Measurements from ENCODE around the gene ZNF180.

ZNF180 gene

GRCh38 chr19:44455100-44455499 is 45.2 kb downstream of the ZNF180 start:
- Histone ChIP-seq H3K27ac (no peak overlapping the region), H3K9ac (ENCODE audit: insufficient read length) (no peak overlapping the region), H3K4me3 (no peak overlapping the region), H3K9me3 (ENCODE audit: low read depth, low read length) (no peaks in the 10 kb centered on the region), H3K36me3 (ENCODE audit: insufficient read depth, low read length) (no peaks in the 10 kb centered on the region)
- DNase-seq (ENCODE audit: low read depth, low spot score), result no peak
- TF ChIP-seq POLR2AphosphoS5 (IDR thresholded peaks at IDR 0.05; ENCODE audit: borderline replicate concordance, low read depth, low read length), result no peak
- TF ChIP-seq FOXP2 (optimal IDR thresholded peaks at IDR 0.05; ENCODE audit: control extremely low read depth, extremely low read length, insufficient read depth), result no peak
- no peak for TF ChIP-seq EZH2 (IDR thresholded peaks at IDR 0.05)

- H3K9me3 ChIP-seq (ENCODE audit: low read depth, low read length), result no peaks in the 10 kb centered on the region; the same call in 1 of the 2 replicates
- H3K36me3 ChIP-seq (ENCODE audit: insufficient read depth, low read length), result 0 out of 2 replicates have a peak, but pooled peaks cover 2% of the 10 kb centered on the region
- TF ChIP-seq FOXP2 (optimal IDR thresholded peaks at IDR 0.05; ENCODE audit: control extremely low read depth, extremely low read length, insufficient read depth) (no peak), POLR2AphosphoS5 (IDR thresholded peaks at IDR 0.05; ENCODE audit: borderline replicate concordance, low read depth, low read length) (no peak), EZH2 (IDR thresholded peaks at IDR 0.05) (no peak)
- no peak overlapping the region for H3K27ac ChIP-seq
- DNase-seq (ENCODE audit: low read depth, low spot score), result no peak
- no peak overlapping the region for H3K4me3 ChIP-seq
- H3K9ac ChIP-seq (ENCODE audit: insufficient read length), result no peak overlapping the region
Observed at GRCh38 chr19:44452367-44452766, 48.0 kb downstream of the ZNF180 start.

DNA sequence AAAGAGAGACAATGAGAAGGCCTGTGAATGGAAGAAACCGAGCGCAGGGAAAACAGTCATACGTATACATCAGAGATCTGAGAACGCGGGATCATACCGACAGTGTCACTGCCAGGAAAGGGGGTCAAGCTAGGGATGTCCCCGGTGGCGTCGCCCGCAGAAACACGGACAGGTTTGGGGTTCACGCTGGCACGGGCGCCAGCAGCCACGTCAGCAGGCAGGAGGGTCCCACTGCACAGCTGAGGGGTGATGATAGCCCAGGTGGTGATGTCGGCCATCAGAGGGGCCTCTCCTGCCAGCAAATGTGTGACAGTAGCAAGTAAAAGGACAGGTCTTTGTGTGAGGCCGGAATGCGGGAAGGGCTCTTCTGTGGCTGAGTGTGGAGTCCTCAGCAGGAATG is 48.6 kb downstream of the ZNF180 start:
- Histone ChIP-seq H3K9me3 (ENCODE audit: low read depth, low read length) (no peaks in the 10 kb centered on the region; the same call in 1 of the 2 replicates), H3K9ac (ENCODE audit: insufficient read length) (no peak overlapping the region), H3K4me3 (no peak overlapping the region), H3K27ac (no peak overlapping the region), H3K36me3 (ENCODE audit: insufficient read depth, low read length) (peaks cover 6% of the 10 kb centered on the region; the same call in 1 of the 2 replicates)
- no peak for DNase-seq (ENCODE audit: low read depth, low spot score)
- no peak for TF ChIP-seq EZH2 (IDR thresholded peaks at IDR 0.05)
- no peak for TF ChIP-seq FOXP2 (optimal IDR thresholded peaks at IDR 0.05; ENCODE audit: control extremely low read depth, extremely low read length, insufficient read depth)
- TF ChIP-seq POLR2AphosphoS5 (IDR thresholded peaks at IDR 0.05; ENCODE audit: borderline replicate concordance, low read depth, low read length), result no peak

DNA sequence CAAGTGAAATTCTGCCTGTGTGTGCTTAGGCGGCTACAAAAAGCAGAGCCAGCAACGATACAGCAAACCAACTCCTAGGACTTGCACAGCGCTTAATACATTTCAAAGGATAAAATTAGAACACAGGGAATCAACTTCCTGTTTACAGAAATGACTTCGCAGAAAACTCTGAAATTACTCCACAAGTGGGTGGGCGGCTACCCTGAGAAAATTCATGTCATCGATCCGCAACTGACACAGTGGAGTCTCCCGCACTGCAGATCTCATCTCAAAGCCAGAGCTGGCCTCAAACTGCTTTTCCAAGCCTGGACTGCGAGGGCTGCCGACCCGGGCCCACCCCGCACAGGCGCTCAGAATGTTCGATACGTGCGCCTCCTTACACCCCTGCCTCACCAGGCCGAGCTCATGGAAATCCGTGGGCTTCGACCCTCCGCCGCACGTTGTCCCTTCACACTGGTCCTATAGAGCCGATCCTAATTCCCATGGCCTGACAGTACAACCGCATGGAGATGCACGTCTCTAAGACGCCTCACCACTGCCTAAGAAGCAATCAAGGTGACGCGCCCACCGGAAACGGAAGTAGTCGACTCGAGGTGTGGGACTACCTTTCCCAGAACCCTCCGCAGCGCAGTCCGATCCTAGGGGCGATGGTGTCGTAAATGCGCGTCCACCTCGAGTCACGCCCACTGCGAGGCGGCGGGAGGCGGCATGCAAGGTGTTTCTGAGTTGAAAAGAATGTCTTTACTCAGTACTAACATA is 52.2 kb downstream of the ZNF180 start, which contains the start of gene ZNF229:
Gene ZNF229 (minus strand): TSS at position 557 of the 759 bp plus-strand sequence. CDS start 5,625 bp downstream, outside the sequence.
- Histone ChIP-seq H3K27ac (no peak within 1 kb of the TSS), H3K4me3 (peak within 1 kb of the TSS; percentile 84), H3K9ac (ENCODE audit: insufficient read length) (peak within 1 kb of the TSS; percentile 58), H3K36me3 (ENCODE audit: insufficient read depth, low read length) (peaks cover 17% of the 10 kb centered on the region), H3K9me3 (ENCODE audit: low read depth, low read length) (no peaks in the 10 kb centered on the region; the same call in 1 of the 2 replicates)
- DNase-seq (ENCODE audit: low read depth, low spot score), result peak; percentile 80
- TF ChIP-seq EZH2 (IDR thresholded peaks at IDR 0.05), result no peak
- TF ChIP-seq POLR2AphosphoS5 (IDR thresholded peaks at IDR 0.05; ENCODE audit: borderline replicate concordance, low read depth, low read length), result peak; percentile 79; the same call in 1 of the 2 replicates
- TF ChIP-seq FOXP2 (optimal IDR thresholded peaks at IDR 0.05; ENCODE audit: control extremely low read depth, extremely low read length, insufficient read depth), result no peak

DNA sequence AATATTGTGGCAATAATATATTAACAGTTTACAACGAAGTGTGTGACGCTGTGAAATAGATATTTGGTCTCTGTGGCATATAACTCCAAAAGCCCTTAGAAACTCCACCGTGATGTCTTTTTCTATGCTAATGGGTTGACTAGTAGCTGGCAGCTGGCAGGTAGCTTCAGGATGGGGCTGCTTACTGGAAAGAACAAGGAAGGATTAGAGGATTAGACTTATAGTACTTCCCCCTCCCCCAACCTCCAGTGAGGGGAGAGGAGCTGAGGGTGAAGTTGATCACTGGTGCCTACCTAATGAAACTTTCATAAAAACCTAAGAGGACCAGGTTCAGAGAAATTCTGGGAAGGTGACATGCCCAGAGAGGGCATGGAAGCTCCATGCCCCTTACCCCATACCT is 61.9 kb downstream of the ZNF180 start:
- H3K36me3 ChIP-seq (ENCODE audit: insufficient read depth, low read length), result peaks cover 20% of the 10 kb centered on the region
- H3K9me3 ChIP-seq (ENCODE audit: low read depth, low read length), result no peaks in the 10 kb centered on the region; the same call in 1 of the 2 replicates
- no peak overlapping the region for H3K9ac ChIP-seq (ENCODE audit: insufficient read length)
- H3K4me3 ChIP-seq, result no peak overlapping the region
- TF ChIP-seq EZH2 (IDR thresholded peaks at IDR 0.05), result no peak
- TF ChIP-seq FOXP2 (optimal IDR thresholded peaks at IDR 0.05; ENCODE audit: control extremely low read depth, extremely low read length, insufficient read depth), result no peak
- no peak for TF ChIP-seq POLR2AphosphoS5 (IDR thresholded peaks at IDR 0.05; ENCODE audit: borderline replicate concordance, low read depth, low read length)
- no peak for DNase-seq (ENCODE audit: low read depth, low spot score)
- no peak overlapping the region for H3K27ac ChIP-seq

- TF ChIP-seq EZH2 (IDR thresholded peaks at IDR 0.05) (no peak), FOXP2 (optimal IDR thresholded peaks at IDR 0.05; ENCODE audit: control extremely low read depth, extremely low read length, insufficient read depth) (no peak), POLR2AphosphoS5 (IDR thresholded peaks at IDR 0.05; ENCODE audit: borderline replicate concordance, low read depth, low read length) (no peak)
- Histone ChIP-seq H3K9me3 (ENCODE audit: low read depth, low read length) (peaks cover 3% of the 10 kb centered on the region; the same call in 1 of the 2 replicates), H3K9ac (ENCODE audit: insufficient read length) (no peak overlapping the region), H3K27ac (no peak overlapping the region), H3K36me3 (ENCODE audit: insufficient read depth, low read length) (peaks cover 24% of the 10 kb centered on the region), H3K4me3 (no peak overlapping the region)
- DNase-seq (ENCODE audit: low read depth, low spot score), result no peak
Observed at GRCh38 chr19:44435441-44435840, 64.9 kb downstream of the ZNF180 start.

- no peak for DNase-seq (ENCODE audit: low read depth, low spot score)
- Histone ChIP-seq H3K4me3 (no peak overlapping the region), H3K9me3 (ENCODE audit: low read depth, low read length) (0 out of 2 replicates have a peak, but pooled peaks cover 3% of the 10 kb centered on the region), H3K27ac (no peak overlapping the region), H3K36me3 (ENCODE audit: insufficient read depth, low read length) (peaks cover 36% of the 10 kb centered on the region), H3K9ac (ENCODE audit: insufficient read length) (no peak overlapping the region)
- TF ChIP-seq EZH2 (IDR thresholded peaks at IDR 0.05), result no peak
- no peak for TF ChIP-seq FOXP2 (optimal IDR thresholded peaks at IDR 0.05; ENCODE audit: control extremely low read depth, extremely low read length, insufficient read depth)
- TF ChIP-seq POLR2AphosphoS5 (IDR thresholded peaks at IDR 0.05; ENCODE audit: borderline replicate concordance, low read depth, low read length), result no peak
Observed at GRCh38 chr19:44430956-44431355, 69.4 kb downstream of the ZNF180 start.
